Breast epithelium (tissue), 4 donors: ENCODE data around the gene PKNOX2. TPM values are rescaled to one million over a fixed set of nuclear protein-coding genes. Genes with fewer than 3 reads are reported as not detected.

Experiments used
- DNase-seq, 2 donors: peaks; one replicate each; pipeline ENCODE4 v3.0.0-alpha.2; 2019; ENCODE audit warnings: low spot score in 2 of 2
- H3K27ac ChIP-seq, 2 donors: fragments of 200-600 bp; sonication (generic) in 1 of 2; one replicate each; pipeline ENCODE4 v1.5.1; 2016 to 2019; ENCODE audit warnings: mild to moderate bottlenecking in 1 of 2
- H3K27me3 ChIP-seq, 2 donors: fragments of 200-600 bp; sonication (generic) in 1 of 2; one replicate each; pipeline versions ENCODE4 v1.5.1 to v1.6.0; 2017 to 2019; ENCODE audit warnings: control low read depth in 1 of 2, mild to moderate bottlenecking in 1 of 2
- H3K36me3 ChIP-seq: fragments of 200-600 bp; one replicate; pipeline ENCODE4 v1.5.1; 2019
- H3K4me1 ChIP-seq, 2 donors: fragments of 200-600 bp; sonication (generic); one replicate each; pipeline ENCODE4 v1.5.1; 2016 to 2019; ENCODE audit warnings: control low read depth in 1 of 2
- H3K4me3 ChIP-seq, 3 donors: fragments of 200-600 bp; sonication (generic); 1 replicate in 2 of 3; 2 replicates in 1 of 3; pipeline ENCODE4 v1.5.1; 2016 to 2019; ENCODE audit warnings: mild to moderate bottlenecking in 3 of 3, moderate library complexity in 2 of 3
- H3K9me3 ChIP-seq, 2 donors: fragments of 200-600 bp; sonication (generic) in 1 of 2; one replicate each; pipeline ENCODE4 v1.5.1; 2016 to 2019; ENCODE audit warnings: control low read depth in 1 of 2
- POLR2A ChIP-seq: fragments of 450-650 bp; IDR thresholded peaks from one replicate; pipeline ENCODE4 v1.6.1; 2016; ENCODE audit warnings: antibody characterized with exemption, mild to moderate bottlenecking, moderate library complexity
- POLR2AphosphoS5 ChIP-seq, 3 donors: sonication (generic); formaldehyde crosslinking; IDR thresholded peaks; one replicate each; pipeline ENCODE4 v1.6.1; 2017; ENCODE audit warnings: antibody characterized with exemption in 3 of 3
- intact Hi-C: fragments of 100-400 bp; cut with DNase I; formaldehyde crosslinking; loops from one replicate; pipeline ENCODE4 v1.15.1; 2023; ENCODE audit warnings: low total_unique reads
- total RNA-seq, 3 donors: library from RNA; depleted of rRNA; stranded (reverse); fragments of >200 nt; gene quantifications; one replicate each; pipeline ENCODE4 v1.1.0, GENCODE V29; 2016
- TF ChIP-seq, protein P1 (sequence below), 3 donors: fragments of 450-650 bp; IDR thresholded peaks; one replicate each; pipeline ENCODE4 v1.5.1; 2016 to 2017; ENCODE audit warnings: antibody characterized with exemption in 3 of 3, mild to moderate bottlenecking in 3 of 3, moderate library complexity in 3 of 3

The PKNOX2 gene
- total RNA-seq, 3 donors from 2014 or later, result 0.32 to 1.0 (median 0.66) TPM

- Histone ChIP-seq H3K4me3 (no peak overlapping the region), H3K9me3 (no peaks in the 10 kb centered on the region), H3K36me3 (no peaks in the 10 kb centered on the region), H3K27ac (no peak overlapping the region), H3K4me1 (no peaks in the 10 kb centered on the region), H3K27me3 (no peaks in the 10 kb centered on the region)
- no peak for DNase-seq
- intact Hi-C loops, result no loop called here
- no peak for TF ChIP-seq POLR2A
- TF ChIP-seq POLR2AphosphoS5 (IDR thresholded peaks at IDR 0.05), result no peak
- TF ChIP-seq, protein P1, sequence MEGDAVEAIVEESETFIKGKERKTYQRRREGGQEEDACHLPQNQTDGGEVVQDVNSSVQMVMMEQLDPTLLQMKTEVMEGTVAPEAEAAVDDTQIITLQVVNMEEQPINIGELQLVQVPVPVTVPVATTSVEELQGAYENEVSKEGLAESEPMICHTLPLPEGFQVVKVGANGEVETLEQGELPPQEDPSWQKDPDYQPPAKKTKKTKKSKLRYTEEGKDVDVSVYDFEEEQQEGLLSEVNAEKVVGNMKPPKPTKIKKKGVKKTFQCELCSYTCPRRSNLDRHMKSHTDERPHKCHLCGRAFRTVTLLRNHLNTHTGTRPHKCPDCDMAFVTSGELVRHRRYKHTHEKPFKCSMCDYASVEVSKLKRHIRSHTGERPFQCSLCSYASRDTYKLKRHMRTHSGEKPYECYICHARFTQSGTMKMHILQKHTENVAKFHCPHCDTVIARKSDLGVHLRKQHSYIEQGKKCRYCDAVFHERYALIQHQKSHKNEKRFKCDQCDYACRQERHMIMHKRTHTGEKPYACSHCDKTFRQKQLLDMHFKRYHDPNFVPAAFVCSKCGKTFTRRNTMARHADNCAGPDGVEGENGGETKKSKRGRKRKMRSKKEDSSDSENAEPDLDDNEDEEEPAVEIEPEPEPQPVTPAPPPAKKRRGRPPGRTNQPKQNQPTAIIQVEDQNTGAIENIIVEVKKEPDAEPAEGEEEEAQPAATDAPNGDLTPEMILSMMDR (IDR thresholded peaks at IDR 0.05), result no peak
Measured at GRCh38 chr11:125343086-125343717, 178.7 kb downstream of the PKNOX2 start.

- no peaks in the 10 kb centered on the region for H3K27me3 ChIP-seq
- H3K4me3 ChIP-seq, result no peak overlapping the region
- H3K4me1 ChIP-seq, result no peaks in the 10 kb centered on the region
- no peaks in the 10 kb centered on the region for H3K9me3 ChIP-seq
- TF ChIP-seq, protein P1 (IDR thresholded peaks at IDR 0.05), result no peak
- TF ChIP-seq POLR2A (no peak), POLR2AphosphoS5 (IDR thresholded peaks at IDR 0.05) (no peak)
- intact Hi-C loops, result no loop called here
- no peak for DNase-seq
- no peaks in the 10 kb centered on the region for H3K36me3 ChIP-seq
- H3K27ac ChIP-seq, result no peak overlapping the region
Measured at GRCh38 chr11:125343718-125344131, 179.2 kb downstream of the PKNOX2 start.

GRCh38 chr11:125344846-125345420, 180.4 kb downstream of the PKNOX2 start:
- H3K27me3 ChIP-seq, result no peaks in the 10 kb centered on the region
- no peak overlapping the region for H3K27ac ChIP-seq
- H3K36me3 ChIP-seq, result no peaks in the 10 kb centered on the region
- no peak overlapping the region for H3K4me3 ChIP-seq
- TF ChIP-seq POLR2A, result no peak
- no peak for TF ChIP-seq POLR2AphosphoS5 (IDR thresholded peaks at IDR 0.05)
- TF ChIP-seq, protein P1 (IDR thresholded peaks at IDR 0.05), result no peak
- intact Hi-C loops, result no loop called here
- DNase-seq, result no peak
- H3K9me3 ChIP-seq, result no peaks in the 10 kb centered on the region
- H3K4me1 ChIP-seq, result no peaks in the 10 kb centered on the region

GRCh38 chr11:125345421-125346178, 181.0 kb downstream of the PKNOX2 start:
- no peaks in the 10 kb centered on the region for H3K4me1 ChIP-seq
- TF ChIP-seq, protein P1 (IDR thresholded peaks at IDR 0.05), result peak; percentile 31 to 78 (median 60)
- TF ChIP-seq POLR2A (no peak), POLR2AphosphoS5 (IDR thresholded peaks at IDR 0.05) (peak in 1 of 3 donors; percentile 18)

GRCh38 chr11:125346179-125346530, 181.6 kb downstream of the PKNOX2 start:
- DNase-seq, result no peak
- intact Hi-C loops, result no loop called here
- Histone ChIP-seq H3K27me3 (no peaks in the 10 kb centered on the region), H3K4me1 (no peaks in the 10 kb centered on the region), H3K9me3 (no peaks in the 10 kb centered on the region), H3K36me3 (no peaks in the 10 kb centered on the region), H3K27ac (no peak overlapping the region), H3K4me3 (no peak overlapping the region)
- no peak for TF ChIP-seq POLR2A
- TF ChIP-seq, protein P1 (IDR thresholded peaks at IDR 0.05), result no peak
- TF ChIP-seq POLR2AphosphoS5 (IDR thresholded peaks at IDR 0.05), result no peak

More at GRCh38 chr11:125345421-125346178, 181.0 kb downstream of the PKNOX2 start:
- Histone ChIP-seq H3K9me3 (no peaks in the 10 kb centered on the region), H3K27ac (no peak overlapping the region), H3K4me3 (no peak overlapping the region), H3K27me3 (no peaks in the 10 kb centered on the region), H3K36me3 (no peaks in the 10 kb centered on the region)
- intact Hi-C loops, result no loop called here
- peak; percentile 52 to 70 for DNase-seq
